Left lung (tissue), 10 donors: ENCODE data around the gene CHRNB1. TPM values are rescaled to one million over a fixed set of nuclear protein-coding genes. Genes with fewer than 3 reads are reported as not detected.

Source experiments
- ATAC-seq: fragments of 200-7000 bp; cut with Tn5 transposase; one replicate; pipeline ENCODE4 v1.9.1; 2020; ENCODE audit warnings: moderate library complexity
- DNase-seq, 4 donors: peaks; one replicate each; pipeline ENCODE4 v3.0.0-alpha.2; 2013 to 2020
- H3K27ac ChIP-seq, 2 donors: fragments of 200-600 bp; sonication (generic) in 1 of 2; one replicate each; pipeline versions ENCODE4 v1.5.0 to v1.8.0; 2020 to 2021
- H3K27me3 ChIP-seq, 2 donors: fragments of 200-600 bp; sonication (generic) in 1 of 2; one replicate each; pipeline versions ENCODE4 v1.5.0 to v1.8.0; 2020 to 2021
- H3K36me3 ChIP-seq, 2 donors: fragments of 200-600 bp; sonication (generic) in 1 of 2; one replicate each; pipeline versions ENCODE4 v1.5.0 to v1.8.0; 2020 to 2021
- H3K4me1 ChIP-seq, 2 donors: fragments of 200-600 bp; one replicate each; pipeline ENCODE4 v1.8.0; 2021
- H3K4me3 ChIP-seq, 2 donors: fragments of 200-600 bp; sonication (generic) in 1 of 2; one replicate each; pipeline versions ENCODE4 v1.5.0 to v1.8.0; 2020 to 2021; ENCODE audit warnings: mild to moderate bottlenecking in 1 of 2
- H3K9me3 ChIP-seq, 2 donors: fragments of 200-600 bp; sonication (generic) in 1 of 2; one replicate each; pipeline versions ENCODE4 v1.5.0 to v1.8.0; 2020 to 2021
- intact Hi-C, 2 donors: fragments of 100-400 bp; cut with DNase I; formaldehyde crosslinking; loops; one replicate each; pipeline versions ENCODE4 v1.11.2 to v1.14.2; 2022
- polyA plus RNA-seq, 6 donors: library from polyadenylated mRNA; unstranded; fragments of 120-200 nt; gene quantifications; one replicate each; pipeline ENCODE4 v1.2.1, GENCODE V29; 2013; ENCODE audit not compliant: insufficient read length in 6 of 6
- total RNA-seq, 2 donors: library from RNA; stranded (reverse); fragmentation: NEBNext Ultra II Directional; extraction: Animal tissue kit (Norgen Biotek cat#: 25700); gene quantifications; one replicate each; pipeline ENCODE4 v1.2.1, GENCODE V29; 2021
- TF ChIP-seq, protein P1 (sequence below), 2 donors: fragments of 200-600 bp; sonication (generic) in 1 of 2; IDR thresholded peaks; one replicate each; pipeline versions ENCODE4 v1.5.0 to v1.8.0; 2021; ENCODE audit warnings: antibody characterized with exemption in 2 of 2
- donor health status: DM: no; HTN: yes; CAD: no.
- donor health status: DM: no; HTN: no; CAD: no.

Gene CHRNB1
- total and polyA plus RNA-seq, 8 donors: 7.0 to 12.1 (median 9.9) TPM

DNA sequence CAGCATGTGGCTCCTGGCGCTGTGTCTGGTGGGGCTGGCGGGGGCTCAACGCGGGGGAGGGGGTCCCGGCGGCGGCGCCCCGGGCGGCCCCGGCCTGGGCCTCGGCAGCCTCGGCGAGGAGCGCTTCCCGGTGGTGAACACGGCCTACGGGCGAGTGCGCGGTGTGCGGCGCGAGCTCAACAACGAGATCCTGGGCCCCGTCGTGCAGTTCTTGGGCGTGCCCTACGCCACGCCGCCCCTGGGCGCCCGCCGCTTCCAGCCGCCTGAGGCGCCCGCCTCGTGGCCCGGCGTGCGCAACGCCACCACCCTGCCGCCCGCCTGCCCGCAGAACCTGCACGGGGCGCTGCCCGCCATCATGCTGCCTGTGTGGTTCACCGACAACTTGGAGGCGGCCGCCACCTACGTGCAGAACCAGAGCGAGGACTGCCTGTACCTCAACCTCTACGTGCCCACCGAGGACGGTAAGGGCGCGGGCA is 36.6 kb upstream of the CHRNB1 start:
- ATAC-seq (no peak), DNase-seq (no peak)
- intact Hi-C loops: no loop called here
- Histone ChIP-seq H3K9me3 (no peaks in the 10 kb centered on the region), H3K36me3 (no peaks in the 10 kb centered on the region), H3K27ac (no peak overlapping the region), H3K4me3 (no peak overlapping the region), H3K4me1 (peaks cover under 1 to 15% of the 10 kb centered on the region in 2 donors), H3K27me3 (peaks cover 0 to 37% of the 10 kb centered on the region in 2 donors)
- TF ChIP-seq, protein P1, sequence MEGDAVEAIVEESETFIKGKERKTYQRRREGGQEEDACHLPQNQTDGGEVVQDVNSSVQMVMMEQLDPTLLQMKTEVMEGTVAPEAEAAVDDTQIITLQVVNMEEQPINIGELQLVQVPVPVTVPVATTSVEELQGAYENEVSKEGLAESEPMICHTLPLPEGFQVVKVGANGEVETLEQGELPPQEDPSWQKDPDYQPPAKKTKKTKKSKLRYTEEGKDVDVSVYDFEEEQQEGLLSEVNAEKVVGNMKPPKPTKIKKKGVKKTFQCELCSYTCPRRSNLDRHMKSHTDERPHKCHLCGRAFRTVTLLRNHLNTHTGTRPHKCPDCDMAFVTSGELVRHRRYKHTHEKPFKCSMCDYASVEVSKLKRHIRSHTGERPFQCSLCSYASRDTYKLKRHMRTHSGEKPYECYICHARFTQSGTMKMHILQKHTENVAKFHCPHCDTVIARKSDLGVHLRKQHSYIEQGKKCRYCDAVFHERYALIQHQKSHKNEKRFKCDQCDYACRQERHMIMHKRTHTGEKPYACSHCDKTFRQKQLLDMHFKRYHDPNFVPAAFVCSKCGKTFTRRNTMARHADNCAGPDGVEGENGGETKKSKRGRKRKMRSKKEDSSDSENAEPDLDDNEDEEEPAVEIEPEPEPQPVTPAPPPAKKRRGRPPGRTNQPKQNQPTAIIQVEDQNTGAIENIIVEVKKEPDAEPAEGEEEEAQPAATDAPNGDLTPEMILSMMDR (IDR thresholded peaks at IDR 0.05): no peak

DNA sequence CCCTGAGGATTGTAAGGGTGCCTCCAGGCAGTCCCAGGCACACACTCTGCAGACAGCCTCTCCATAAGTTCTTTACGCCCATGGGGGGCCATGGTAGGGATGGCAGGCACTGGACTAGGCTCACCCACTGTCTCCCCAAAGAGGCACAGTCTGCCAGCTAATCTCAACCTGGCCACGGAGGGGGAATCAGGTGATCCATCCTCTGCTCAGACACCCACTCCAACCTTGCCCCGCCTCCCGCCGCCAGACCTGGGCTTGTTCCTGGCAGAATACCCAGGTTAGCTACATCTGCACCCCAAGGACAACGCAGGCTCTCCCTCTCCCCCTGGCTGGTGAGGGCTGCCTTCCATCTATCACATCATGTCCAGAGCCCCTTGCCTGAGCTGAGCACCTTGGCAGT is 36.0 kb upstream of the CHRNB1 start:
- no peak overlapping the region for H3K4me3 ChIP-seq
- ATAC-seq: no peak
- no peaks in the 10 kb centered on the region for H3K9me3 ChIP-seq
- no peak overlapping the region for H3K27ac ChIP-seq
- intact Hi-C loops: no loop called here
- no peaks in the 10 kb centered on the region for H3K36me3 ChIP-seq
- TF ChIP-seq, protein P1 (IDR thresholded peaks at IDR 0.05): no peak
- DNase-seq: no peak
- peaks cover 0 to 11% of the 10 kb centered on the region in 2 donors for H3K4me1 ChIP-seq
- peaks cover 0 to 37% of the 10 kb centered on the region in 2 donors for H3K27me3 ChIP-seq

DNA sequence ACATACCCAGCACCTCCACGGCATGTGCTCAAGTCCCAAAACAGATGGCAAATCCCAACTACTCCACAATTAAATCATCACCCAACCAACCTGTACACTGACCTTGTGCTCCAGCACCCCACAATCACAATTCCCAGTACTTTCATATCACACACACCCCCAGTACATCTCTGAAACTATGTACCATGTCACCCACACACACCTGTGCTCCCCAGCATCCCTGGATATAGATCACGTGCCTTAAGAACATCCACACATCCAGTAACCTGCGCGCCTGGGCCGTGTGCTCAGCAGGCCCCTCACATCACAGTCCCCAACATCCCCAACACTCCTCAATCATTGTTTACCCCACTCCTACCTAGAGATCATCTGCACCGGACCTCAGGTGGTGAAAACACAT is 35.1 kb upstream of the CHRNB1 start:
- no peak for ATAC-seq
- no peak overlapping the region for H3K27ac ChIP-seq
- intact Hi-C loops: no loop called here
- TF ChIP-seq, protein P1 (IDR thresholded peaks at IDR 0.05): no peak
- no peak for DNase-seq
- no peaks in the 10 kb centered on the region for H3K36me3 ChIP-seq
- peaks cover 0 to 11% of the 10 kb centered on the region in 2 donors for H3K4me1 ChIP-seq
- H3K9me3 ChIP-seq: no peaks in the 10 kb centered on the region
- peaks cover 0 to 34% of the 10 kb centered on the region in 2 donors for H3K27me3 ChIP-seq
- H3K4me3 ChIP-seq: no peak overlapping the region

DNA sequence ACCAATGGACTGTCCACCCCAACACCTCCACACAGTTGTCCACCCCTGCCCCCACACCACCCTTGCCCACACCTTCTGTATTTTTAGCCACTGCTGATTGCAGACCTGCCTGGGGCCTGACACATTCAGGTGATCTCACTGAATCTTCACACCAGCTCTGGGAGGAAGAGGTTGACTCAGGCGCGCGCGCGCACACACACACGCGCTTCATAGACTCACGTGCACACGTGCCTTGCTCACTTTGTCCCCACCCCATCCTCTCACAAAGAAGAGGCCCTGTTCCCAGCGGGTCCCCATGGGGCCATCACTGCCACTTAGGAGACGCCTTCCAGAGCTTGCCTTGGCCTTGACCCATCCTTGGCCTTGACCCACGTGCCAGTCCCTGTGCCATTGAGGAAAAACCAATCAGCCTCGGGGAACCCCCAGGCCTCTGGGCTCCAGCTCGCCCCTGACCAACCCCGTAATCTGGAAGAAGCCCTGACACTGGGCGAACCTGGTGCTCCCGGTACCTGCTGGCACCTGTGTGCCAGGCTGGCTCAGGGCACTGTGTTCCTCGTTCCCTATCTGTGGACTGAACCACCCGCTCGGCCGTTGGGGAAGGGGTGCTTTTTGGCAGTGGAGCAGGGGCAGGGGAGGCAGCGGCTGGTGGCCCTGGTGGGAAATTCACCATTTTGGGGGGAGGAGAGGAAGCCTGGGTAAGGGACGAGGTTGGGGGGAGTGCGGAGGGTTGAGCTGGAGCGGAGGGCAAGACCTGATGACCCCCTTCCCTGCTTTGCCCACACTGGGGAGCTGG is 34.0 kb upstream of the CHRNB1 start:
- H3K9me3 ChIP-seq: no peaks in the 10 kb centered on the region
- TF ChIP-seq, protein P1 (IDR thresholded peaks at IDR 0.05): no peak
- no peaks in the 10 kb centered on the region for H3K36me3 ChIP-seq
- ATAC-seq (no peak), DNase-seq (no peak)
- no peak overlapping the region for H3K27ac ChIP-seq
- intact Hi-C loops: no loop called here
- H3K27me3 ChIP-seq: peaks cover 0 to 23% of the 10 kb centered on the region in 2 donors
- H3K4me3 ChIP-seq: no peak overlapping the region
- no peaks in the 10 kb centered on the region for H3K4me1 ChIP-seq

DNA sequence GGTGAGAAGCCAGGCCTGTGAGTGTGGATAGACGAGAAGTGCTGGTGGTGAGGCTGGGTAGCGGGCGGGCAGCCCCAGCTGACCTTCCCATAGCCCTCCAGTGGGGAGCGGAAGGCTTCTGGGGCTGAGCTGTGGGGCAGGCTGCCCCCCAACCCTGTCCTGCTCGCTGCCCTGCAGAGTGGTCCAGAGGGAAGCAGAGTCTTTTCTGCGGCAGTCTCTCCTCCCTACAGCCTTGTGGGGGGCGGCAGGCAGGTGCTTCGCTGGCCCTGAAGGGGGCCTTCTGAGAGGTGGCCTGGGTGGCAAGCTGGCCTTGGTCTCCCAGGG is 33.5 kb upstream of the CHRNB1 start:
- TF ChIP-seq, protein P1 (IDR thresholded peaks at IDR 0.05): no peak
- no peaks in the 10 kb centered on the region for H3K9me3 ChIP-seq

More for the DNA sequence above, 33.5 kb upstream of the CHRNB1 start:
- ATAC-seq (no peak), DNase-seq (no peak)
- Histone ChIP-seq H3K36me3 (no peaks in the 10 kb centered on the region), H3K27me3 (peaks cover 0 to 17% of the 10 kb centered on the region in 2 donors), H3K4me3 (no peak overlapping the region), H3K4me1 (no peaks in the 10 kb centered on the region), H3K27ac (no peak overlapping the region)
- intact Hi-C loops: no loop called here
